ENCODE measurements around the gene APOF. TPM values are rescaled to one million over a fixed set of nuclear protein-coding genes. Genes with fewer than 3 reads are reported as not detected.

Gene APOF
- polyA plus RNA-seq, 2 of the 4 experiments (the other 2 are of a cell fraction) = not detected

- Histone ChIP-seq H3K4me3 (no peak overlapping the region), H3K9me3 (peaks cover 8% of the 10 kb centered on the region; the same call in 1 of the 3 replicates), H3K4me2 (no peak overlapping the region), H3K27ac (no peak overlapping the region), H3K4me1 (no peaks in the 10 kb centered on the region)
- no peak for FAIRE-seq
- peak in 1 of 2 experiments; percentile 48 for DNase-seq (ENCODE audit: low read depth in 1 of 2, low spot score in 1 of 2)
- WGBS (ENCODE audit: missing lambda C conversion rate) = 70% methylated on average over 4 of the region's 4 CpGs
- CTCF ChIA-PET = interaction anchor here (0.9 to 2.6 kb wide), 5 partner anchors 8 to 87 kb away, joined by 3 to 9 read pairs (median 4); no protein-coding TSS in a partner anchor
- POLR2A ChIA-PET = interaction anchor here (0.5 kb wide), 1 partner anchor 20 kb away, joined by 4 read pairs; no protein-coding TSS in a partner anchor
- ATAC-seq = peak; percentile 66 to 80
- TF ChIP-seq MAFK (IDR thresholded peaks at IDR 0.05; ENCODE audit: partially characterized antibody) (no peak), RAD21 (conservative IDR thresholded peaks at IDR 0.05 in 1 of 2, IDR thresholded peaks at IDR 0.05 in 1 of 2) (peak in 1 of 2 experiments; percentile 46; a peak in 2 of 5 replicates), FOXS1 (CRISPR knock-in tag; IDR thresholded peaks at IDR 0.05) (no peak)
These were observed 14.8 kb upstream of the APOF start for GRCh38 chr12:56377310-56377988.

- ChIA-PET POLR2A (no interaction called here), CTCF (interaction anchor here (0.7 to 2.6 kb wide), 4 partner anchors 50 to 248 kb away, joined by 3 to 7 read pairs (median 4); partner anchors contain the start of gene ESYT1)
- Histone ChIP-seq H3K4me2 (no peak overlapping the region), H3K9me3 (peaks cover 8% of the 10 kb centered on the region; the same call in 1 of the 3 replicates), H3K4me3 (no peak overlapping the region), H3K4me1 (no peaks in the 10 kb centered on the region), H3K27ac (no peak overlapping the region)
- DNase-seq (ENCODE audit: low read depth in 1 of 2, low spot score in 1 of 2) (no peak), FAIRE-seq (no peak), ATAC-seq (peak in 1 of 2 experiments; percentile 26; a peak in 2 of 6 replicates)
- TF ChIP-seq CBX8 (IDR thresholded peaks at IDR 0.05) (no peak), NPAS2 (CRISPR knock-in tag; IDR thresholded peaks at IDR 0.05; ENCODE audit: borderline replicate concordance) (no peak), POLR2AphosphoS2 (conservative IDR thresholded peaks at IDR 0.05; ENCODE audit: low read length) (no peak), FOXS1 (CRISPR knock-in tag; IDR thresholded peaks at IDR 0.05) (no peak), ESRRA (IDR thresholded peaks at IDR 0.05; ENCODE audit: borderline replicate concordance, low read length) (no peak), HEYL (CRISPR knock-in tag; IDR thresholded peaks at IDR 0.05) (no peak), KDM5A (IDR thresholded peaks at IDR 0.05) (no peak), SREBF2 (IDR thresholded peaks at IDR 0.05) (no peak), FOSB (CRISPR knock-in tag; IDR thresholded peaks at IDR 0.05) (no peak)
- TF ChIP-seq, protein P1, sequence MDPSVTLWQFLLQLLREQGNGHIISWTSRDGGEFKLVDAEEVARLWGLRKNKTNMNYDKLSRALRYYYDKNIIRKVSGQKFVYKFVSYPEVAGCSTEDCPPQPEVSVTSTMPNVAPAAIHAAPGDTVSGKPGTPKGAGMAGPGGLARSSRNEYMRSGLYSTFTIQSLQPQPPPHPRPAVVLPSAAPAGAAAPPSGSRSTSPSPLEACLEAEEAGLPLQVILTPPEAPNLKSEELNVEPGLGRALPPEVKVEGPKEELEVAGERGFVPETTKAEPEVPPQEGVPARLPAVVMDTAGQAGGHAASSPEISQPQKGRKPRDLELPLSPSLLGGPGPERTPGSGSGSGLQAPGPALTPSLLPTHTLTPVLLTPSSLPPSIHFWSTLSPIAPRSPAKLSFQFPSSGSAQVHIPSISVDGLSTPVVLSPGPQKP (IDR thresholded peaks at IDR 0.05; ENCODE audit: low read depth, low read length) = no peak
- 63% methylated on average over 11 of the region's 11 CpGs for WGBS (ENCODE audit: missing lambda C conversion rate)
These were observed 13.2 kb upstream of the APOF start for GRCh38 chr12:56375598-56376434.

- FAIRE-seq (no peak), ATAC-seq (no peak), DNase-seq (ENCODE audit: low read depth in 1 of 2, low spot score in 1 of 2) (no peak)
- no peak for TF ChIP-seq ZSCAN20 (CRISPR knock-in tag; IDR thresholded peaks at IDR 0.05)
- no peak for TF ChIP-seq HOXB5 (CRISPR knock-in tag; IDR thresholded peaks at IDR 0.05)
- TF ChIP-seq SREBF2 (IDR thresholded peaks at IDR 0.05) = no peak
- TF ChIP-seq FOSL2 (IDR thresholded peaks at IDR 0.05) = no peak
- no peak for TF ChIP-seq FOSL2 (CRISPR knock-in tag; IDR thresholded peaks at IDR 0.05)
- TF ChIP-seq CEBPB (IDR thresholded peaks at IDR 0.05) = no peak
- no peak for TF ChIP-seq NR3C1 (IDR thresholded peaks at IDR 0.05)
- TF ChIP-seq HOXA7 (CRISPR knock-in tag; IDR thresholded peaks at IDR 0.05) = no peak
- TF ChIP-seq FOSB (CRISPR knock-in tag; IDR thresholded peaks at IDR 0.05) = no peak
- no peak for TF ChIP-seq RNF2 (IDR thresholded peaks at IDR 0.05; ENCODE audit: borderline replicate concordance, low read depth)
- TF ChIP-seq, protein P2, sequence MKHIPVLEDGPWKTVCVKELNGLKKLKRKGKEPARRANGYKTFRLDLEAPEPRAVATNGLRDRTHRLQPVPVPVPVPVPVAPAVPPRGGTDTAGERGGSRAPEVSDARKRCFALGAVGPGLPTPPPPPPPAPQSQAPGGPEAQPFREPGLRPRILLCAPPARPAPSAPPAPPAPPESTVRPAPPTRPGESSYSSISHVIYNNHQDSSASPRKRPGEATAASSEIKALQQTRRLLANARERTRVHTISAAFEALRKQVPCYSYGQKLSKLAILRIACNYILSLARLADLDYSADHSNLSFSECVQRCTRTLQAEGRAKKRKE (CRISPR knock-in tag; IDR thresholded peaks at IDR 0.05; ENCODE audit: low read depth) = no peak
- TF ChIP-seq USF2 (IDR thresholded peaks at IDR 0.05) = no peak
- TF ChIP-seq, protein P1 (IDR thresholded peaks at IDR 0.05; ENCODE audit: low read depth, low read length) = no peak
- TF ChIP-seq RARB (CRISPR knock-in tag; IDR thresholded peaks at IDR 0.05) = no peak
- no peak for TF ChIP-seq POLR2A (IDR thresholded peaks at IDR 0.05; ENCODE audit: low read length)
- H3K27ac ChIP-seq = no peak overlapping the region
- CTCF ChIA-PET = interaction anchor here (1.3 kb wide), 1 partner anchor 89 kb away, joined by 4 read pairs; no protein-coding TSS in a partner anchor
- no peak overlapping the region for H3K4me2 ChIP-seq
- POLR2A ChIA-PET = no interaction called here
- no peak overlapping the region for H3K4me3 ChIP-seq
- H3K9me3 ChIP-seq = peaks cover 8% of the 10 kb centered on the region; the same call in 1 of the 3 replicates
- WGBS (ENCODE audit: missing lambda C conversion rate) = 68% methylated on average over 7 of the region's 7 CpGs
- H3K4me1 ChIP-seq = no peaks in the 10 kb centered on the region
These were observed 12.3 kb upstream of the APOF start for GRCh38 chr12:56374726-56375597.
